GM12872 (cell line): ENCODE results near the gene ZMYM3.

ENCODE experiments used
- TF ChIP-seq, protein P1 (sequence below): IDR thresholded peaks from 3 replicates; pipeline ENCODE4 v1.5.1; 2011; ENCODE audit warnings: low read depth, mild to moderate bottlenecking, low read length, moderate library complexity; ENCODE audit not compliant: insufficient read depth

Gene ZMYM3

DNA sequence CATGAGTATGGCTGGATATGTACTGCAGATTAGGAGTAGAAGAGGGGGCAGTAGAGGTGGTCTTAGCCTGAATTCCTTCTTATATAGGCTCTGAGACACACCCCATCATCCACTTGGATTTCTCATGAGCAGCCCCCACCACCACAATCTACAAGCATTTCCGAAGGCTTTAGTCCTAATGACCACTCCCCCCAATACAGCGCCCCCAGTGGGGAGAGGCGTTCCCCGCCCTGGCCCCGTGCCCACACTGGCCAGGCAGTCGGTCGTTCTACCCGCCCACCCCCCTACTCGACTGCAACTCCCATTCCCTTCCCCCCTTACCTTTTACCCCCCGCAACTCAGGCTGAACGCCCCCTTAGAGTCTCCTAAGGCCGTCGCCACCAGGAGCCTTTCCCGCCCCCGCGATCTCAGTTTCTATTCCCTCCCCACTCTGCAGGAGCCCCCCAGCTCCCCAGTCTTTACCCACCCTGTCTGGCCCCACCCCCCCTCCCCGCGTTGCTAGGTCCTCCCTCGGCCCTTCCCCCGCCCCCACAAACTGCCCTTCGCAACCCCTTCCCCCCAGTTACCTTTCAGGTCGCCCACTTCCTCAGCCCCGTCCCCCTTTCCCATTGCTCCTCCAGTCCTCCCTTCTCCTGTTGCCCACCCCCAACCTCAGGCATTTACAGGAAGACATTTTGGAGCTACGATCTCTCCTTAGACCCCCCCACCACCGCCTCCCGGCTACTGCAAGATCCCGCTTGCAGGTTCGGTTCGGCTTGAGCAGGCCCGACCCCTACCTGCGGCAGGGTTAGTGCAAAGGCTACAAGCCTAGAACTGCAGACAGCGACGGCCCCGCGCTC, 468 bp downstream of the ZMYM3 start:
- TF ChIP-seq, protein P1, sequence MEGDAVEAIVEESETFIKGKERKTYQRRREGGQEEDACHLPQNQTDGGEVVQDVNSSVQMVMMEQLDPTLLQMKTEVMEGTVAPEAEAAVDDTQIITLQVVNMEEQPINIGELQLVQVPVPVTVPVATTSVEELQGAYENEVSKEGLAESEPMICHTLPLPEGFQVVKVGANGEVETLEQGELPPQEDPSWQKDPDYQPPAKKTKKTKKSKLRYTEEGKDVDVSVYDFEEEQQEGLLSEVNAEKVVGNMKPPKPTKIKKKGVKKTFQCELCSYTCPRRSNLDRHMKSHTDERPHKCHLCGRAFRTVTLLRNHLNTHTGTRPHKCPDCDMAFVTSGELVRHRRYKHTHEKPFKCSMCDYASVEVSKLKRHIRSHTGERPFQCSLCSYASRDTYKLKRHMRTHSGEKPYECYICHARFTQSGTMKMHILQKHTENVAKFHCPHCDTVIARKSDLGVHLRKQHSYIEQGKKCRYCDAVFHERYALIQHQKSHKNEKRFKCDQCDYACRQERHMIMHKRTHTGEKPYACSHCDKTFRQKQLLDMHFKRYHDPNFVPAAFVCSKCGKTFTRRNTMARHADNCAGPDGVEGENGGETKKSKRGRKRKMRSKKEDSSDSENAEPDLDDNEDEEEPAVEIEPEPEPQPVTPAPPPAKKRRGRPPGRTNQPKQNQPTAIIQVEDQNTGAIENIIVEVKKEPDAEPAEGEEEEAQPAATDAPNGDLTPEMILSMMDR = peak; percentile 65

DNA sequence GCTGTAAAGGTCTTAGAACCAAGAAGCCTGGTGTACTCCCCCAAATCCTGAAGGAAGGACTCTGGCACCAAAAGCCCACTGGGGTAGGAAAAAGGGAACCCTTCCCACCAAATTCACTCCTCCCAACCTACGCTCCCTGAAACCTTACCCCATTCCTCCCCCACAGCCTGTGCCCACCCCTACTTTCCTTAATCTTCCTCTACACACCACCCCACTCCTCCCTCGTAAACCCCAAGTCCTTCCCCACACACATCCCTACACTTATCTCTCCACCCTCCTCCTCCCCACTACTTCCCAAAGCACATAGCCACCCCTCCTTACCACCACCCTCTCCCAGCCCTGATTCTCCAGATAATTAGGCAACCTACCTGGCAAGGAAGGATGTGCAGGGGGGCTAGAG, 1.7 kb downstream of the ZMYM3 start:
- TF ChIP-seq, protein P1 = no peak

DNA sequence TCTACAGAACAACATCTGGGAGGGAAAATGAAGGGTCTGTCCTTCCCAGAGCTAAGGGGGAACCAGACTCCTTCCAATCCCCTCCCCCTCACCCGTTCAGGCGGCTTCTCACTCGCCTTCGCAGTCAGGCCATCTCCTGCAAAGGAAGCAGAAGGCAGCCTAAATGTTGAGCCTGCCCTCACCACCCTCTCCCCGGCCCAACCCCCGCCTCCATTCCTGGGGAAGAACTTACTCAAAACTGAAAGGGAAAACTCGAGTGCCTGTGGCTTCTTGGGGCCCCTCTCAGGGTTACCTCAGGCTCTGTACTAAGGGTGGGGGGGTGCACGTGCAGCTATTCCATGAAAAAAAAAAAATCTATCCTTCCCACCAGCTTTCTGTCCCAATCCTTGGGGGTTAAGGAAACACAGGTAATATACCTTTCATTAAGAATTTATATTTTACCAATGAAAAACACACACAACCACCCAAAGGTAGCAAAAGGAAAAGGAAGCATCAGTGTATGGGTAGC, 2.4 kb downstream of the ZMYM3 start:
- TF ChIP-seq, protein P1 = no peak

DNA sequence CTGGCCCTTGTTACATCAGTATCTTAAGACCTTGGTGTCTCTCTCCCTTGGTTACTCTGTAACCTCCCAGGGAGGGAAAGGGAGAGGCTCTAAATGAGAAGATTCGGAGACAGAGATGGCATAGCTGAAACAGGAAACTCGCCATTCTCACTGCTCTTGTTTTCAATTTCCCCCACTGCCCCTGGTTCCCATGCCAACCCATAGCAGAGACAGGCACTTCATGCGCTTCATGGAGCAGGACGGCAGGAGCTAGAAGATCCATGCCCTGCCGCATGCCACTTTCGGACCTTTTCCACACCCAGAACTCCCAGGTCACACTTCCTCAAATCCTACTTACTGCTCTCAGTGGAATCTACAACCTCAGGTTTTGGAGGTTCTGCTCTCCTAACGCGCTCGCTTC, 3.1 kb downstream of the ZMYM3 start:
- TF ChIP-seq, protein P1 = no peak

DNA sequence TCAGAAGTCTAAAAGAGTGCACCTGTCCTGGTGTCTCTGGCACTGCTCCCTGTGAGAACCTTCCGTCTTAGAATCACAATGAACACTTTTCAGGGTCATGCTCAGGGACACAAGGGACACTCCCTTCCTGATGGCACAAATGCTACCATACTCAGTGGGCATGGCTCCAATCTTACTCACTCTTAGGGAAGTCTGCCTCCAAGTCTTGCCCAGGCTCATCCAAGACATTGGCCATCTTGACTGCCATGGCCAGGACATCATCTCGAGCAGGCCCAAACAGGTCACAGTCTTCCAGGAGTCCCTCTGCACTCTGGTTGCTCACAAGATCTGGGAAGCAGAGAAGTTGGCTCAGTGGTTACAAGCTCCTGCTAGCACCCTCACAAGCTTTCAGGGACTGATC, 8.8 kb downstream of the ZMYM3 start:
- TF ChIP-seq, protein P1 = no peak

DNA sequence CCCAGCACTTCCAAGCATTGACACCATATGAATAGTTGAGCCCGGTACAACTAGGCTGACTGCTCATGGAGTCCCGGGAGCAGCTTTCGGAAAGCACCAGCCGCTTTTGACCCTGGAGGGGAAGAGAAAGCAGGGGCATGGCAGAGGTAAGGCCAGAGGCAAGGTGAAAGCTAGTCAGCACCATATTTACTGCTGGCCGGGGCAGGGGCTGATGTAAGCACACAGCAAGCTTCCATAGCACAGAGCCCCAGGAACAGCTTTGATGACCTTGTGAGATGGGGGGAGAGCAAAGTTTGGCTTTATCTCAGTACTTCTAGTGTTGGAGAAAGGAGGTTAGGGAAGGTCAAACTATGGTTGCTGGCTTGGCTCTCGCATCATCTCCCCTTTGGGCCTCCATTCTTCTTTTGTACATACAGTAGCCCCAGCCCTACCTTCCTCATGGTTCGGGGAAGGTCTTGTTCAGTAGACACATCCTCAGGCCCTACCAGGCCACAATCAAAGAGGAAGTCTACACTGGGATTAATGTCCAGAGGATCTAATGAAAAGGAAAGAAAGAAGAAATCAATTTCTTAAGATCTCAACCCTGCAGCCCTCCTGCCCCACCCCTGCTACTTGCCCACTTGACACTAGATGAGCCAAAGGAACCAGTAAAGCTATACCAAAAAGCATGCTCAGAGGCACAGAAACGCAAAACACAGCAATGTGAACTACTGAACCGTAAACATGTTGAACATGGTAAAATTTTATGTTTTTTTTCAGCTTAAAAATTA, 9.4 kb downstream of the ZMYM3 start:
- TF ChIP-seq, protein P1 = no peak

DNA sequence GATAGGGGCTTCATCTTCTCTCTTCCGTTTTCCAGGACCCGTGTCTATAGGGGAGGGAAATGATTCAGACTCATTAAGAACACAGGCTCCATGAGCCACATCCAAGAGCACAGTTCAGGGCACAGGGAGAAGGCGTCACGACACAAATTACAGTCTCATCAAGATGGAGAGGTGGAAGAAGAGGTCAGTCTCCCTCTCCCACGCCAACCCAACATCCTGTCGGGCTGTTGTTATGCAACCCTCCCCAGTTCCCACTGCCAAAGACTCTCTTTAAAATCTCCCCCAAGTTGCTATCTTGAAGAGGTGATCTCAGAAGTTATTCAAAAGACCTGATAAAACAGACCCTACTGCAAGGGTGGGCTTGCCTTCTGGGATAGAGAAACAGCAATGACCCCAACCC, 12.6 kb downstream of the ZMYM3 start:
- TF ChIP-seq, protein P1 = no peak
